Mesenchymal stem cell (in vitro differentiated cells and primary cell): ENCODE data around the gene TSKS.

Experiments used
- DNase-seq: peaks from one replicate; pipeline ENCODE4 v3.0.0-alpha.2; 2013
- H2AFZ ChIP-seq: one replicate; pipeline ENCODE4 v1.6.1; 2013; ENCODE audit warnings: low read depth, mild to moderate bottlenecking, control low read depth, inconsistent platforms, low read length, moderate library complexity
- H2AK5ac ChIP-seq: 2 replicates; pipeline ENCODE4 v1.6.1; 2013; ENCODE audit warnings: low read length, moderate library complexity, mild to moderate bottlenecking, inconsistent platforms; ENCODE audit not compliant: severe bottlenecking
- H2BK120ac ChIP-seq: one replicate; pipeline ENCODE4 v1.6.1; 2013; ENCODE audit warnings: low read depth, mild to moderate bottlenecking, inconsistent platforms, low read length, moderate library complexity
- H2BK12ac ChIP-seq, 2 experiments: one replicate each; pipeline ENCODE4 v1.6.1; 2013; ENCODE audit warnings: inconsistent platforms in 2 of 2, low read length in 2 of 2, mild to moderate bottlenecking in 2 of 2, moderate library complexity in 2 of 2, control low read depth in 1 of 2
- H2BK15ac ChIP-seq: one replicate; pipeline ENCODE4 v1.6.1; 2013; ENCODE audit warnings: mild to moderate bottlenecking, low read depth, inconsistent platforms; ENCODE audit not compliant: poor library complexity, severe bottlenecking
- H2BK5ac ChIP-seq: 2 replicates; pipeline ENCODE4 v1.6.1; 2013; ENCODE audit warnings: low read depth, mild to moderate bottlenecking, low read length, control low read depth, inconsistent platforms; ENCODE audit not compliant: poor library complexity, severe bottlenecking
- H3K14ac ChIP-seq, 2 experiments: one replicate each; pipeline ENCODE4 v1.6.1; 2013; ENCODE audit warnings: inconsistent platforms in 2 of 2, low read length in 2 of 2, control low read depth in 1 of 2, mild to moderate bottlenecking in 1 of 2, moderate library complexity in 1 of 2
- H3K18ac ChIP-seq, 2 experiments: one replicate each; pipeline ENCODE4 v1.6.1; 2013; ENCODE audit warnings: inconsistent platforms in 2 of 2, low read length in 2 of 2, control low read depth in 1 of 2, low read depth in 1 of 2, mild to moderate bottlenecking in 1 of 2
- H3K23ac ChIP-seq, 2 experiments: one replicate each; pipeline ENCODE4 v1.6.1; 2013; ENCODE audit warnings: inconsistent platforms in 2 of 2, low read length in 2 of 2, mild to moderate bottlenecking in 2 of 2, moderate library complexity in 2 of 2, control low read depth in 1 of 2
- H3K27ac ChIP-seq: 2 replicates; pipeline ENCODE4 v1.5.1; 2013; ENCODE audit warnings: mild to moderate bottlenecking, moderate library complexity, low read length, control low read depth, inconsistent platforms; ENCODE audit not compliant: poor library complexity, severe bottlenecking
- H3K27me3 ChIP-seq, 2 experiments: 2 replicates each; pipeline versions ENCODE4 v1.6.1 to v1.7.0; 2013; ENCODE audit warnings: low read length in 2 of 2, mild to moderate bottlenecking in 2 of 2, moderate library complexity in 2 of 2, control low read depth in 1 of 2, inconsistent platforms in 1 of 2; ENCODE audit not compliant: control insufficient read depth in 1 of 2, insufficient read depth in 1 of 2
- H3K36me3 ChIP-seq, 2 experiments: 2 replicates each; pipeline versions ENCODE4 v1.6.1 to v1.7.0; 2013; ENCODE audit warnings: low read length in 2 of 2, control low read depth in 1 of 2, inconsistent platforms in 1 of 2, low read depth in 1 of 2, mild to moderate bottlenecking in 1 of 2; ENCODE audit not compliant: insufficient read depth in 2 of 2, control insufficient read depth in 1 of 2
- H3K4ac ChIP-seq, 2 experiments: one replicate each; pipeline ENCODE4 v1.6.1; 2013; ENCODE audit warnings: inconsistent platforms in 2 of 2, low read length in 2 of 2, mild to moderate bottlenecking in 2 of 2, moderate library complexity in 2 of 2, control low read depth in 1 of 2, low read depth in 1 of 2
- H3K4me1 ChIP-seq: 2 replicates; pipeline ENCODE4 v1.6.1; 2013; ENCODE audit warnings: low read depth, low read length, control low read depth; ENCODE audit not compliant: control insufficient read depth, insufficient read depth
- H3K4me2 ChIP-seq: 2 replicates; pipeline ENCODE4 v1.6.1; 2013; ENCODE audit warnings: low read length, mild to moderate bottlenecking, inconsistent platforms; ENCODE audit not compliant: poor library complexity, severe bottlenecking
- H3K4me3 ChIP-seq, 2 experiments: 2 replicates each; pipeline versions ENCODE4 v1.5.1 to v1.7.0; 2013; ENCODE audit warnings: low read length in 2 of 2, mild to moderate bottlenecking in 2 of 2, control low read depth in 1 of 2, low read depth in 1 of 2; ENCODE audit not compliant: insufficient read depth in 1 of 2
- H3K79me1 ChIP-seq: replicated peaks from 2 replicates; pipeline ENCODE4 v1.6.1; 2013; ENCODE audit warnings: mild to moderate bottlenecking, control low read depth, low read length, inconsistent platforms; ENCODE audit not compliant: poor library complexity, severe bottlenecking
- H3K9ac ChIP-seq: 2 replicates; pipeline ENCODE4 v1.7.0; 2013; ENCODE audit warnings: mild to moderate bottlenecking, low read length, moderate library complexity
- H3K9me3 ChIP-seq: 2 replicates; pipeline ENCODE4 v1.7.0; 2013; ENCODE audit warnings: mild to moderate bottlenecking, low read length; ENCODE audit not compliant: control insufficient read depth
- H4K8ac ChIP-seq: one replicate; pipeline ENCODE4 v1.6.1; 2013; ENCODE audit warnings: inconsistent platforms, mild to moderate bottlenecking, low read length, moderate library complexity
- H4K91ac ChIP-seq: one replicate; pipeline ENCODE4 v1.6.1; 2013; ENCODE audit warnings: mild to moderate bottlenecking, low read length, inconsistent platforms
- WGBS: methylation state at CpG from one replicate; pipeline ENCODE4 v1.1.7; 2013; ENCODE audit warnings: mixed read lengths; 5-methylcytosine and 5-hydroxymethylcytosine counted together

Gene TSKS

GRCh38 chr19:49781394-49781793 lies 18.3 kb upstream of the TSKS start:
- Histone ChIP-seq H2AK5ac (no peak overlapping the region), H3K36me3 (peaks cover 46 to 56% of the 10 kb centered on the region in 2 experiments), H3K27me3 (no peaks in the 10 kb centered on the region), H3K14ac (no peak overlapping the region), H3K9me3 (no peaks in the 10 kb centered on the region), H3K9ac (no peak overlapping the region), H3K4me1 (peaks cover 2% of the 10 kb centered on the region), H4K8ac (no peak overlapping the region), H3K4me2 (no peak overlapping the region), H2BK12ac (no peak overlapping the region), H2BK15ac (no peak overlapping the region), H3K18ac (no peak overlapping the region), H3K27ac (no peak overlapping the region), H2BK120ac (no peak overlapping the region), H3K79me1 (peaks cover 44% of the 10 kb centered on the region), H3K23ac (no peak overlapping the region), H3K4me3 (no peak overlapping the region), H3K4ac (no peak overlapping the region), H2BK5ac (no peak overlapping the region), H2AFZ (no peak overlapping the region), H4K91ac (no peak overlapping the region)
- DNase-seq, result no peak
- 92% methylated on average over 4 of the region's 7 CpGs for WGBS

- 92% methylated on average over 8 of the region's 8 CpGs for WGBS
Observed at GRCh38 chr19:49780861-49781260, 17.8 kb upstream of the TSKS start.

GRCh38 chr19:49779731-49780555 lies 16.8 kb upstream of the TSKS start:
- Histone ChIP-seq H3K4ac (no peak overlapping the region), H3K4me1 (no peaks in the 10 kb centered on the region), H2BK120ac (no peak overlapping the region), H3K36me3 (peaks cover 46 to 55% of the 10 kb centered on the region in 2 experiments), H3K9me3 (no peaks in the 10 kb centered on the region), H2BK12ac (no peak overlapping the region), H4K91ac (no peak overlapping the region), H2AK5ac (no peak overlapping the region), H3K9ac (no peak overlapping the region), H3K23ac (peak overlapping the region in 1 of 2 experiments; percentile 19), H2AFZ (no peak overlapping the region), H3K4me3 (no peak overlapping the region), H3K27ac (no peak overlapping the region), H3K18ac (no peak overlapping the region), H3K4me2 (no peak overlapping the region), H3K27me3 (no peaks in the 10 kb centered on the region), H3K14ac (no peak overlapping the region), H2BK15ac (no peak overlapping the region), H2BK5ac (no peak overlapping the region), H3K79me1 (peaks cover 48% of the 10 kb centered on the region), H4K8ac (no peak overlapping the region)
- 96% methylated on average over 11 of the region's 11 CpGs for WGBS
- no peak for DNase-seq

More at GRCh38 chr19:49780861-49781260, 17.8 kb upstream of the TSKS start:
- Histone ChIP-seq H3K23ac (no peak overlapping the region), H3K9ac (no peak overlapping the region), H3K4me1 (no peaks in the 10 kb centered on the region), H3K36me3 (peaks cover 46 to 56% of the 10 kb centered on the region in 2 experiments), H3K9me3 (no peaks in the 10 kb centered on the region), H3K18ac (no peak overlapping the region), H3K4me3 (no peak overlapping the region), H3K14ac (no peak overlapping the region), H2BK5ac (no peak overlapping the region), H3K4me2 (no peak overlapping the region), H2BK12ac (no peak overlapping the region), H4K91ac (no peak overlapping the region), H3K79me1 (peaks cover 48% of the 10 kb centered on the region), H2BK120ac (no peak overlapping the region), H3K27me3 (no peaks in the 10 kb centered on the region), H3K4ac (no peak overlapping the region), H2AFZ (no peak overlapping the region), H2BK15ac (no peak overlapping the region), H2AK5ac (no peak overlapping the region), H3K27ac (no peak overlapping the region), H4K8ac (no peak overlapping the region)
- no peak for DNase-seq

- Histone ChIP-seq H3K9me3 (no peaks in the 10 kb centered on the region), H3K4me2 (no peak overlapping the region), H4K8ac (no peak overlapping the region), H2BK15ac (no peak overlapping the region), H3K4ac (no peak overlapping the region), H2BK5ac (no peak overlapping the region), H3K4me3 (no peak overlapping the region), H3K36me3 (peaks cover 35 to 53% of the 10 kb centered on the region in 2 experiments), H2BK12ac (no peak overlapping the region), H3K79me1 (peaks cover 43% of the 10 kb centered on the region), H3K4me1 (peaks cover 2% of the 10 kb centered on the region), H3K9ac (no peak overlapping the region), H3K27ac (no peak overlapping the region), H3K23ac (no peak overlapping the region), H3K14ac (no peak overlapping the region), H3K18ac (no peak overlapping the region), H4K91ac (no peak overlapping the region), H3K27me3 (no peaks in the 10 kb centered on the region), H2AFZ (no peak overlapping the region), H2BK120ac (no peak overlapping the region), H2AK5ac (no peak overlapping the region)
- 93% methylated on average over 6 of the region's 6 CpGs for WGBS
- DNase-seq, result no peak
Observed at GRCh38 chr19:49776371-49776764, 13.3 kb upstream of the TSKS start.
